ENCODE results near the gene MOB3B.
A peak's percentile ranks its signal among the peaks of the same experiment; 100 is the strongest.

The MOB3B gene

DNA sequence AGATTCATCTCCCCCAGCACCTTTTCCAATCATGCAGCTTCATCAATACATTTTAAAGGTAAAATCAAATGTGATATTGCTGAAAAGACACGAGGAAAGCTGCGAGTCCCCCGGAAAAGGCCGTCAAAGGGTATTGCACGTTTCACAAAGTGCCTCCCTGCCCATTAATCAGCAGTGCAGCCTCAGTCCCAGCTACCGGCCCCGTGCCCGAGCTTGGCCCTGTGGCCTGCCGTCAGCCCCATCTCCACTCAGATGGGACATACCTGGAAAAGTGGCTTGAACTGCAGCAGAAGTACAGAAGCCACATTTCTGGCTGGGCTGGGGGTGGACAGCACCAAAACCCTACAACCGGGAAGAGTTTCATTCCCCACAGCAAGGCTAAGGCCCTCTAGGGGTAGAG lies 192.8 kb downstream of the MOB3B start:
- no peak for DNase-seq (ENCODE audit: low read depth)

DNA sequence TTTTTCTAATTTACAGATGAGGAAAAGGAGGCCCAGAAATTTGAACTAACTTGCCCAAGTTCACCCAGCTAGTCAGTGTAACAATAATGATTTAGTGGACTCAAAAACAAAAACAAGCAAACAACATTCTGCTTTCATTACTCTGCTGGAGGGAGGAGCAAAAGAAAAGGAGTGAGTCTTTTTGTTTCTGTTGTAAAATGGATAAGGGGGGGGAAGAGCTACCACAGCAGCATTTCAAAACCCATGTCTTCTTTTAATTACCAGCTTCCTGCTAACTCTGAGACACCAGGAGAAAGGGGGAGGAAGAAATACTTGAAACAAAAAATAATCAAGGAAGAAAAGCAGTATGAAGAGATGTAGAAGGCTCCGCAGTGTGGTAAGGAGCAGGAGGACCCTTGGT lies 193.5 kb downstream of the MOB3B start:
- no peak for DNase-seq (ENCODE audit: low read depth)

DNA sequence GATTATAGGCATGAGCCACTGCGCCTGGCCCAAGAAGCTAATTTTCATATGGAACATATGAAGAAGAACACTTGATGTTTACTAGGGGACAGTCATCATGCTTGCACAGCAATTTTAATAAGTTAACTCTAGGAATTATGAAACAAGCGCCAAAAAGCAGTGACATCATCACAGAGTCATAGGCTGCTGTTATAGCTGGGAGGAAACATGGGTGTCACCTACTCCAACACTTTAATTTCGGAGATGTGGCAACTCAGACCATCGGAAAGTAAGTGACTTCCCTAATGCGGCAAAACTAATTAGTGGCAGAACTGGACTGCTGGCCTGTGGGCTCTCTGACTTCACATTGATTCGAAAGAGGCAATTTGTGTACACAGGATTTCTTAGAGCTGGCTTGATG lies 194.5 kb downstream of the MOB3B start:
- no peak for DNase-seq (ENCODE audit: low read depth)

DNA sequence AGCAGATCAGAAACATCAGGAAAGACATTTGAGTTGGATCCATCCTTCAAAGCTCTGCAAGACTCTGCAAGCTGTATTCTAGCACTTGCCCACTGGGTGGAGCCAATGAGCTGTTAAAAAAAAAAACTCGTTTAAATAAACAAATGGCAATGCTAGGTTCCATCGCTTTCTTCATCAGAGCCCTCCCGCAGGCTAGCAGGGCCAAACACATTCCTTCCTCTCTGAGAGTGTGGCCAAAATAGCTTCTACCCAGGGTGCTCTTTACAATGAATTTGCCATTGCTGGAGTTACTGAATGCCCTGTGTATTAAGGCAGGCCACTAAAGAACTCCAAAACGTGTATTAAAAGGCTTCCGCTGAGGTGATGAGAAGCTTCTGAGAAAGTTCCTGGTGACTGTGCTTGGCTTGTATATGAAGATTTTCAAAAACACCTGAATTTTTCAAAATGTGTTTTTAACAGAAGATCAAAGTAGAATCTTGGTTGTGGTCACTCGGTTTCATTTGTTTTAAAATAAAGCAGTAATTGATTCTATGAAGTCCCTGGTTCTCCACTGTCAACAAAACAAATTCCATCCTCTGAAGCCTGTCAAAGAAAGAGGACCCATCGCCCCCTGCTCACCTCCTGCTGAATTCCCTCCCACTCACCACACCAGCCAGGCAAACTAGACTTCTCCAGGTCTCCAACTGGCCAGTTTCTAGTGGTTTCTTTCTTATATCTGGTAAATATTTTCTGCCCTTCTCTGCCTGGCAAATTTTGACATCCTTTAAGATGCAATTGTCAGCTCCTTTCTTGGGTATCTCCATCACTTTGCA lies 196.2 kb downstream of the MOB3B start:
- peak; percentile 13 for DNase-seq (ENCODE audit: low read depth)

DNA sequence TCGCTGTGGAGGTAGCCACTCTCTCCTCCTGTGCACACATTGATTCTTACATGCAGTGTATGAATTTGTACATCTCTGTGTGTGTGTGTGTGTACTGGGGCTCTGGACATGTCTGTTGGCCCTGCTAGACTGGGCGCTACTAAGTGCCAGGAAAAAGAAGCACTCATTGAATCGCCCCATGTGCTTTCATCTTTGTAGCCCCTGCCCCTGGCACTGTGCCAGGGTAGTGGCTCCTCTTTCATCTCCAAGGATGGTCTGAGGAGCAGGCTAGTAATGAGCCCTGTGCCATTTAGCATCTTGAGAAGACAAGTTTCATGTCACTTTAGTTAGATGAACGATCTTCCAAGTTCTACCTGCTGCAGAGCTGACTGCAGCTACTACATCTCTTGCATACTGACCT lies 198.2 kb downstream of the MOB3B start:
- no peak for DNase-seq (ENCODE audit: low read depth)

DNA sequence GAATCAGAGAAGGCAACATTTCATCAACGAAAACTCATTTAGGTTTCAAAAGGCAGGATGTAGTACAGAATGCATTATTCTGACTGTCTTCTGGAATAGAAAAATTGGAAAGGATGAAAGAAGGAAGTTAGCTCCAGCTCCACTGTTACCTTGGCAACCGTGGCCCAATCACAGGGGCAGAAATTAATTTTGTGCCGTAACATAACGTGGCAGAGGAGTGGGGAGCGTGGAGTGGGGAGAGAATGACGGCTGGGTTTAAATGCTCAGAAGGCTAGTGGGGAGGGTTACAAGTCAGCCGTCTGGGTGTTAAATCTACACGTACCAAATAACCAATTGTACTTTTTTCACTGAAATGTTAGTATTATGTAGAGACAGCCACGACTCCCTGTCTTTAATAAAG lies 200.3 kb downstream of the MOB3B start:
- no peak for DNase-seq (ENCODE audit: low read depth)

DNA sequence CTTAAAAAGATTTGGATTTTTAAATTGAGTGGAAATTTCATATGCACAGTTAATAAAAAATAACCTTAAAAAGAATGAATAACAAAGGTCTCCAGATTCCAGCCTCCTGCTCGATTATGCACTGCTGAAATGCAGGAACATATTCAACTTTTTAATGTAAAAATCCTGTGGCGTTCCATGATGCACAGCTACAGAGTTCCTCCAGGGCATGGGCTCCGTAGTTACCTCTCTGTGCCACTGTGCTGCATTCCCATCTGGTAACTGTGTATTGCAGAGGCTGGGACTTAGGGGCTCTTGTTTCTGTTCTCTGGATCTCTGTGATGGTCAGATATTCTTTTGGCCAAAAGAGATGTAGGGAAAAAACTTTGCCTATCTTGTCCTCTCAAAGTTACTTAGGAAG lies 201.1 kb downstream of the MOB3B start:
- no peak for DNase-seq (ENCODE audit: low read depth)

DNA sequence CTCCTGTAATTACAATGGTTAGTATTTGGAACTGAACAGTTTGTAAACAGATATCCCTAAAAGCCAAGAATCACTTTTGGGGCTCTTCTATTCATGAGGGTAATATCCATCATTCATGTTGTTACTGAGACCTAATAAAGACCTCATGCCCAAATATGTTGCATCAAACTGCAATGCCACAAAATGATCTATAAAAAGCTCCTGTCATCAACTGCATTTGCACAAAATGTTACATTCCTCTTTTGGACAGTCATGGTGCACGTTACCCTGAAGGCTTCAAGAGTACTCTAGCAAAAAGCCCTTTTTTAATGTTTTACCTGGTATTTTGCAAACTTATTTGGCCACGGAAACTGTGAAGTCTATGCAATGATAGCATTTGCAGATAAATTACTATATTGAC lies 218.4 kb downstream of the MOB3B start:
- DNase-seq (ENCODE audit: low read depth), result no peak

DNA sequence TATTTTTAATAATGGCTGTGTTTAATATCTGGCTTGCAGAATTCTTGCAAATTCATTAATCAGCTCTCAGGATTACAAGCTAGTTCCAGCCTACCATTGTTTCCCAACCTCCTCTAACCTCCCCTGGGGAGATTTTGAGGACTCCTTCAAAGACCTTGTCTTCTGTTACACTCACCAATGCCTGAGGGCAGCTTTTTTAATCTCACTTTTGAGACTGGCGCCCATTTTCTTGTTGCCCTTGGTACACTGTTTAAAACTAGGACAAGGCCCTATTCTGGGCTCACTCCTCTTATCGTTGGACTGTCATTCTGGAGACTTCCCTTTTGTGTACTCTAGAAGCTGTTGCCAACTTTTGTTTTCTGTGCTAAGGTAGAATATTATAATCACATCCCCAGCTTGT lies 219.0 kb downstream of the MOB3B start:
- DNase-seq (ENCODE audit: low read depth), result no peak

DNA sequence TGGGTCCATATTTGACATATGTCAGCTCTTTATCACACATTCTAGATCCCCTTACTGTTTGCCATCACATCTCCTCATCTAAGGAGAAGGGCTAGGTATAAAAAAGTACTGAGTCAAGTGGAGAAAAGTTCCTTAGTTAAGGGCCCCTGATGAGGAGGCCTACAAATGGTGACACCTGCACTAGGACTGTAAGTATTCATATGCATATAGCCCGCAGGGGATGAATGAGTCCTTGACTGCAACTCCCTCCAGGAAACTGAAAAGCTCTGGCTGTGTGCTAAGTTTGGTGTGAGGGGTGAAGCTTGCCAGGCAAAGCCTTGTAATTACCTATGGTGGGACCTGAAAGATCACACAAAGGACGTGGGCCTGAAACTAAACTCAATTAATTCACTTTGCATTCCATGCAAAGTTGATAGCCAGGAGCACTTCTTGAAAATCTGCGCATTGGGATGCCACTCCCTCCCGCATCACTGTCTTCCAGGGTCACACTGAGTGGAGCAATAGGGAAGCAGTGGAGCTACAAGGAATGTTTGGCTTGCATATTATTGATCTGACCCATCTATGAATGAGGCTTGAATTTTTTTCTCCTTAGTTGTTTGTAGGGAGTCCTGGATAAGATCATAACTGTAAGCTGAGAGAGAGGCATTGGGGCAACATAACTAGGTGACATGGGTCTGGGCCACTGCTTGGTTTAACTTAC lies 220.8 kb downstream of the MOB3B start:
- no peak for DNase-seq (ENCODE audit: low read depth)

DNA sequence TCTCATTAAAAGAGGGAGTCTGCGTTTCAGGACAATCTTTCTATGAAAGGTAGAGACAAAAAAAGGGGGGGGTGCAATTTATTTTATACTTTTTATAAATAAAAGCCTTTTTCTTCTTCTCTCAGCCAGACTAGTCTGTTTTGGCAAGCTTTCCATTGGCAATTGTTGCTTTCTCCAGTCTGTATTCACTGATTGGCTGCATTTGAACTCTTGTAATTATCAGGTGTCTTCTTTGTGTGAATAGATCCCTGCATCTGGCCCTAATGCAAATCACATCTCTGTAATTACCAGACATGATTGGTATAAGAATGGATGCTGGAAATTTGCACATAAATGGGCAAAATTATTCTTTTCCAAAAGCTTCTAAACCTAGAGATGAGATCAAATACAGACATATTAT lies 225.1 kb downstream of the MOB3B start:
- DNase-seq (ENCODE audit: low read depth), result no peak

DNA sequence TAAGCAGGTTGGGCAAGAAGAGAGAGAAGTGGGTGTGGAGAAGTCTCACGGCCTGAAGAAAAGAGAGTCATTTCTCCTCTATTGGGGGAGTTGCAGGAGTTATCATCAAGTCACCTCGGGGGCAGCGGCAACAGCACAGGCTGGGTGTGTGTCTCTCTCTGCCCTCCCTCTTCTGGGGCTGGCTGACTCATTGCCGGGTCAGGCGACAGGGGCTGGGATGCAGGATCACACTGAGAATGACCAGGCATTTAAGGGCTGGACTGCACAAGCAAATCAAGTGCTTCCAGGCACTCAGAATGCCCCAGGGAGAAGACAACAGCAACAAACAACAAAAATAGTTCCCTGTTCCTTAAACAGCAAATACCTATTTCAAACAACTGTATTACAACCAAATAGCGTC lies 226.4 kb downstream of the MOB3B start:
- no peak for DNase-seq (ENCODE audit: low read depth)

DNA sequence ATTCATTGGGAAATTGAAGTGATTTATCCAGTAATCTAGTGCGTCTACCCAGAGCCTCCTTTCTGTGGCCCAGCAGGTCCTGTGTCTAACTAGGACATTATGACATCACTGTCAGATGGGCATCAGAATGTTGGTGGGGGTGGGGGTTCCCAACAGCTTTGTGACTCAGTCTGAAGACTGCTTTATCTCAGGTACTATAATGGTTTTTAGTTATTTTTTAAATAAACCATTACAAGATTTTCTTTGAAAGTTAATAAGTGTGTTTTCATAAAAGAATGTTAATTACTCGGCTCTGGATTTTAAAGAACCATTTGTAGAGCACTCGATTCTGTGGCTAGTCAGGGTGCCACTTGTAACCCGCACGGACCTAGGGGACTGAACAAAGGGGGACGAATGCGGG lies 232.6 kb downstream of the MOB3B start, which contains the start of gene EQTN:
TSS of gene EQTN (minus strand) at position 101 of the 400 bp plus-strand sequence. CDS start at position 6, 95 bp downstream.
- DNase-seq (ENCODE audit: low read depth), result no peak

DNA sequence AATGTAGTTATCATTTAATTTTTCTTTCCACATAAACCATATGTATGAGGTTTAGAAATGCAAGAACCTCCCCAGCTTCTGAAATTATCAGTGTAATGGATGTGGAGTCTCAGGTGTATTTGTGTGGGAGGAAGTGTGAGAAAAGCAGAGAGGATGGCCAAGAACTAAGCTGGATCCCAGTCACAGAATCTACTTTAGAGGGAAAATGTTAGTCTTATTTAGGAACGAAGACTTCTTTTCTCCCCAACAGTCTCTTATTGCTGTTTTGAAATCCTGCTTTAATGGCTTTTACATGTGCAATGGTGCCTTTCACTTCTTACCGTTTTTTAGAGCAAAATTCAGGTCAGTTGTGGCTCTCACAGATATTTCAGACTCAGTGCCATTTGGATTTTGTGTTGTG lies 235.6 kb downstream of the MOB3B start:
- no peak for DNase-seq (ENCODE audit: low read depth)

DNA sequence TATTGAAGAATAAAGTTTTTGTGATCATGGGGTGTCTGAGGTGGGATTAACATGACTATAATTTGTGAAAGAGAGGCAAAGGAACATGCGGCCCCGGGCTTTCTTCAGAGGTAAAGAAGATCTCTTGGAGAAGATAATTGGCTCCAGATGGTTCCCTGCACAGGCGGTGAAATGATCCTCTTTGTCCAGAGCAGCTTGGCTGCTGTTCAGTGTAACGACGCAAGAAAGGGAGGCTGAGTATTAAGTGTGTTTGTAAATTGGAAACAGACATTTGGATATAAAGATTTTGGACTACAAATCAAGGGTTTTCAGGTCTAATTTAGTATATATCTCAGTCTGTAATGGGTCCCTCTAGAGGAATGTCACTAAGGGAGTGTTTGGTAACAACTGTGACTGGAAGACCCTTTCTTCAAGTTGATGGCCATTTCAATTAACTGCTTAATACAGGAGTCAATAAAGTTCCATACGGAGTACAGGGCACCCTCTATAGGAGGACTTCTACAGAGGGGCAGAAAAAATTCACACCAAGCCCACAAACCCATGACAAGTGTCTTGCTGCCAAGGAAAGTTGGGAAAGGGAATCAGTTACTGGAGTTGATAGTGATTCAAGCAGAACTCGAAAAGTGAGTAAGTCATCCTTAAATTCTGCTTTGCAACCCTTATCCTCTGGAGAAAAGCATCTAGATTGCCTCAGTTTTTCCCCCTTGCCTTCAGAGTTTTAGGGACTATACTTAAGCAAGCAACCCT lies 236.8 kb downstream of the MOB3B start:
- no peak for DNase-seq (ENCODE audit: low read depth)

DNA sequence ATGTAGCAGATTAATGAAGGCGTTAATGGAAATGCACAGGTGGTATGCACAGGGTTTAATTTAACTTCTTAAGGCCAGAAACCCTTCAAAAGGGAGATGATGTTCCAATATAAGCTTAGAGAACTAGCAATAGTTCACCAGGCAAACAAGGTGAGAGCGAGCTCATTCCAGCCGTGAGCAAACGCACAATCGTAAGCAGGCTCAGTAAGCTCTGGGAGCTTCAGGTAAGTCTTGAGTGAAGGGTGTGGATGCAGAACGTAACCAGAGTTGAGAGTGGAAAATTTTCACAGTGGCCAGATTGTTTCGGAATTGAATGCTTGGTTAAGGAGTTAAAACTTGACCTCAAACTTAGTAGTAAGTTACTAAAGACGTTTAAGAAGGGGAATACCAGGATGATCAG lies 238.3 kb downstream of the MOB3B start:
- no peak for DNase-seq (ENCODE audit: low read depth)

DNA sequence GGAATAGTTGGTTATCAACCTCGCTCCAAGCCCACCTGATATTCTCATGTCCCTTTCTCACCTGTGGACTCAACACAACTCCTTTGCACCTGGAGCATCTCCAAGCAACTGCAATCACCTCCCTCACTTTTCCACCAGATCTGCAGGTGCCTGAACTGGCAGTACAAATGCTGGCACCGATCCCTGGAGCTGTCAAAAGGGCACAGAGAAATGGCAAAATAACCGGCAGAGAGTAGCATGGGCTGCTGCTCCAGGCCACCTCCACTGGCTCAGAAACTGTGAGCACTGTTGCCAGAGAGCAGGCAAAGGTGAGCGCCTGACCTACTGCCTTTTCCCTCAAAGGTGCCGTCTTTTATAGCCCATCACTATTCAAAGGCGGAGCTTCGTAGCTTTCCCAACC lies 247.3 kb downstream of the MOB3B start:
- no peak for DNase-seq (ENCODE audit: low read depth)

DNA sequence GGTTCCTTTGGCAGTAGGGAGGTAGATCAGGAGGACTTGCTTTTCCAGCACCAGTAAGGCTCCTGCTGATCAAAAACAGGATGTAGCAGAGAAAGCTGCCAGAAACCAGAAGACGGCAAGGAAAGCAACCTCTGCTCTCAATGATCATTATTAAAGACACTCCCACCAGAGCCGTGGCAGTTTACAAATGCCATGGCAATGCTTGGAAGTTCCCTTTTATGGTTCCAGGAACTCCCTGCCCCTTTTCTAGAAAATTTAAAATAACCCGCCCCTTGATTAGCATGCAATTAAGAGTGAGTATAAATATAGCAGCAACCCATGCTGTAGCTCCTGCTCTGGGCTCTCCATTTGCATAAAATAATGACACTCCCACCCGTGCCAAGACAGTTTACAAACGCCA lies 248.8 kb downstream of the MOB3B start:
- DNase-seq (ENCODE audit: low read depth), result no peak

DNA sequence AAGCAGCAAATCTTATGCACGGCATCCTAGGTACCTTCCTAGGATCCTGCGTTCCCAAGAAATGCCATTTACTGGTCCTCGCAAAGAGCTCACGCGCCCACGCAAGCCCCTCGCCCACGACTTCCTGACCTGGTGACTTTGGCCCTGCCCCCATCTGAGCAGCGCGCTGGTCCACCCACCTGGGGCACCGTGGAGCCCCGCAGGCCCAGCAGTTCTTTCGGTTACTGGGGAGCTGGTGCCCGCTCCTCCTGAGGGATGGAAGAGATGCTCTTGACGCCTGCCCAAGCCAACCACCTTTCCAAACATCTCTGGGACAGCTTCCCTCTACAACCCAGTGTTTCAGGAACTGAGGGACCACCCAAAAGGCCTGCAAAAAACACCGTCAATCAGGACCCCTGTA lies 249.4 kb downstream of the MOB3B start:
- DNase-seq (ENCODE audit: low read depth), result no peak

DNA sequence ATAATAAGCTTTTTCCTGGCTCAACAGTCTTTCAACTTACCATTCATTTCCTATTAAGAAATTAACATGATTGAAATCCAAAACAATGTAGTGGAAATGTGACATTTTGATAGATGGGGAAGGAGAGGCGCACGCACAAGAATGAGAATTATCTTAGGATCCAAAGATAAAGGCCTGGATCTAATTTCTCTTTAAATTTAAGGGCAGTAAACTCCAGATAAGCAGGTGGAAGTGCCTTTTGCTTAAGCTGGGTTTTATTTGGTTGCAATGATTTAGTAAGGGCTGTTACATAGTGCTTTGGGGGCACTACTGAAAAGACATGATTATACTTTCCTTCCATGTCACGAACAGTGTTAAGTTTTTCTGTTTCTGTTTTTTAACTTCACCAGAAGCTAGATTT lies 250.0 kb downstream of the MOB3B start:
- DNase-seq (ENCODE audit: low read depth), result no peak

DNA sequence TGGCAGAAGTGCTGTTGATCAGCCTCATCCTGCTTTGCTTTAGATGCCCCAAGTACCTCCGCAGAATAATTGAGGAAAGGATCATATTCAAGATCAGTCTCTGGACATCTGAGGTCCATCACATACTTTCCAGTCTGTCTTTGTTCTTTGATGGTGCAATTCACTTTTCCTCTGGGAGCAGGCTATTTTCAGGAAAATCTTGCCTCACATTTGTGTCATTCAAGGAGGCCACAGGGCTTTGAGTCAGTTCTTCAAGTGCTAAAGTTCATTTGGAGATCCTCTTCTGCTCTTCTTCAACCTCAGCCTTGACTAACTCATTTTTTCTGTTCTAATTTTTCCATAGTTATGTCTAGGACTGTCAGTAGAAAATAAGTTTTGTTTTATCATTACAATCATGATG lies 251.2 kb downstream of the MOB3B start:
- no peak for DNase-seq (ENCODE audit: low read depth)

DNA sequence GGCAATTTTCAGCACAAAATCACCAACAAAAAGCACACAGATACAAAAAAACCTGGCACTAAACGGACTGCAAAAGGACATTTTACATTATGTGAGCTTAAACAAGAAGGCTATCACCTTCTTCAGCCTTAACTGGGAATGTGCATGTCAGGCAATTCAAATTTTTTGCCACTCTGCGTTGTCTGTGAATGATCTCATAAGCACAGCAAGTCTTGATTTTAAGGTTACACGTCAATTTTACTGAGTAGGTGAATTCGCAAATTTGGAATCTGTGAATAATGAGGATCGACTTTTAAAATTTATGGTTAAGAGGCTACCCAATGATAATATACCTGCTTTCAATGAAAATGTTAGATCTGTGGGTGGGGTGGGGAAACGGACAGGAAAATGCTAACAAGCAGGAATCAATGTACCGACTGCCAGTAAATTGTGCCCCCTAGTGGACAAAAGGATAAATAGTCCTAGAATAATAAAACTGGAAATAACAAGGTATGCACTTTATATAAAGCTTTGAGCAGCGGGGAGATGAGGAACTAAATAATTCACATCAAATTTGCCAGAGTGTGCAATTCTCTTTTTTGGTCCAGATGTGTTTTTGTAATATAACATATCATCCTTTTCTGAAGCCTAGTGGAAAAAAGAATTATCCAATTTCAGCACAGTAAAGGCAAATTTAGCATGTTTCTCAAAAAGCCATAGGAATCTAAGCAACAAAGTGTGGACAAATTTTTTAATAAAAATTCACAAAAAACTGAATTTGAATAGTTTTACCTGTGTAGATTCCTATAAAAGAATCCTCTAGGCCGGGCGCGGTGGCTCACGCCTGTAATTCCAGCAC lies 253.2 kb downstream of the MOB3B start:
- DNase-seq (ENCODE audit: low read depth), result no peak

Data from activated gamma-delta T cell treated with anti-CD3 and anti-CD28 coated beads, Interleukin-2, amount 50 U/mL, for 16 hours (primary cell).